Bronchial epithelial cell (primary cell): Measurements from ENCODE around the gene OR2AT4. TPM values are rescaled to one million over a fixed set of nuclear protein-coding genes. Genes with fewer than 3 reads are reported as not detected.
"Not testable (repeated sequence)": the region's sequence is repeated elsewhere in the genome, so short reads cannot be mapped to it uniquely, and the experiment has no call there.

Experiments used
- DNase-seq: peaks from one replicate; pipeline ENCODE4 v3.0.0-alpha.2; 2010; ENCODE audit warnings: low read depth
- FAIRE-seq: peaks from 2 replicates; lab custom pipeline; 2011; peaks lifted over from hg19 to GRCh38; lab: Jason Lieb, UNC
- H3K27me3 ChIP-seq: 2 replicates; pipeline ENCODE4 v1.5.1; 2011; ENCODE audit warnings: low read length; ENCODE audit not compliant: control insufficient read depth, insufficient read depth
- H3K36me3 ChIP-seq: 2 replicates; pipeline ENCODE4 v1.5.1; 2011; ENCODE audit warnings: low read length; ENCODE audit not compliant: control insufficient read depth, insufficient read depth
- H3K4me3 ChIP-seq: 2 replicates; pipeline ENCODE4 v1.5.1; 2011; ENCODE audit warnings: mild to moderate bottlenecking, low read depth, low read length, control low read depth
- CTCF ChIP-seq: IDR thresholded peaks from 2 replicates; pipeline ENCODE4 v1.5.1; 2011; ENCODE audit warnings: mild to moderate bottlenecking, moderate library complexity, low read length, control low read depth, inconsistent platforms; ENCODE audit not compliant: insufficient read depth, severe bottlenecking
- total RNA-seq: library from RNA; depleted of rRNA; stranded (reverse); fragments of >200 nt; gene quantifications from 2 replicates; pipeline ENCODE4 v1.2.1, GENCODE V29; 2014

Gene OR2AT4
- total RNA-seq, 1 donor from 2014 or later, result not detected

- H3K36me3 ChIP-seq, result no peaks in the 10 kb centered on the region
- FAIRE-seq, result no peak
- no peak for TF ChIP-seq CTCF
- peaks cover 2% of the 10 kb centered on the region for H3K27me3 ChIP-seq
- H3K4me3 ChIP-seq, result no peak overlapping the region
- DNase-seq, result no peak
Measured at GRCh38 chr11:75112200-75112599, 15.5 kb upstream of the OR2AT4 start.

- peak; percentile 8 for DNase-seq
- H3K36me3 ChIP-seq, result no peaks in the 10 kb centered on the region
- H3K27me3 ChIP-seq, result no peaks in the 10 kb centered on the region
- TF ChIP-seq CTCF, result no peak
- FAIRE-seq, result no peak
- H3K4me3 ChIP-seq, result no peak overlapping the region
Measured at GRCh38 chr11:75107187-75107586, 10.5 kb upstream of the OR2AT4 start.

- H3K36me3 ChIP-seq, DNase-seq, H3K4me3 ChIP-seq, FAIRE-seq, H3K27me3 ChIP-seq: not testable (repeated sequence)
Measured at GRCh38 chr11:75105967-75106681, 9.4 kb upstream of the OR2AT4 start.

GRCh38 chr11:75105462-75105925 is 8.8 kb upstream of the OR2AT4 start:
- TF ChIP-seq CTCF, result no peak
- Histone ChIP-seq H3K27me3 (no peaks in the 10 kb centered on the region), H3K4me3 (no peak overlapping the region), H3K36me3 (no peaks in the 10 kb centered on the region)
- FAIRE-seq (no peak), DNase-seq (no peak)

- no peak for FAIRE-seq
Measured at GRCh38 chr11:75103380-75104026, 6.8 kb upstream of the OR2AT4 start.

More at GRCh38 chr11:75103380-75104026, 6.8 kb upstream of the OR2AT4 start:
- Histone ChIP-seq H3K36me3 (no peaks in the 10 kb centered on the region), H3K4me3 (no peak overlapping the region), H3K27me3 (no peaks in the 10 kb centered on the region)
- DNase-seq, result peak; percentile 65
- no peak for TF ChIP-seq CTCF
